GM19372 (cell line): ENCODE data around the gene ADNP.
"Not testable (repeated sequence)": the region's sequence is repeated elsewhere in the genome, so short reads cannot be mapped to it uniquely, and the experiment has no call there.

ENCODE experiments used
- ATAC-seq: cut with Tn5 transposase; IDR thresholded peaks from one replicate; pipeline ENCODE4 v1.9.1; 2021; ENCODE audit warnings: mild to moderate bottlenecking, low read depth, moderate library complexity; ENCODE audit not compliant: unreplicated experiment

Gene ADNP

GRCh38 chr20:50904067-50904570 lies 27.1 kb downstream of the ADNP start:
- no peak for ATAC-seq

GRCh38 chr20:50903353-50904051 lies 27.7 kb downstream of the ADNP start:
- no peak for ATAC-seq

- no peak for ATAC-seq
These were observed 29.9 kb downstream of the ADNP start for GRCh38 chr20:50901301-50901700.

- no peak for ATAC-seq
These were observed 31.0 kb downstream of the ADNP start for GRCh38 chr20:50900261-50900660.

GRCh38 chr20:50898475-50898874 lies 32.8 kb downstream of the ADNP start:
- ATAC-seq: no peak

DNA sequence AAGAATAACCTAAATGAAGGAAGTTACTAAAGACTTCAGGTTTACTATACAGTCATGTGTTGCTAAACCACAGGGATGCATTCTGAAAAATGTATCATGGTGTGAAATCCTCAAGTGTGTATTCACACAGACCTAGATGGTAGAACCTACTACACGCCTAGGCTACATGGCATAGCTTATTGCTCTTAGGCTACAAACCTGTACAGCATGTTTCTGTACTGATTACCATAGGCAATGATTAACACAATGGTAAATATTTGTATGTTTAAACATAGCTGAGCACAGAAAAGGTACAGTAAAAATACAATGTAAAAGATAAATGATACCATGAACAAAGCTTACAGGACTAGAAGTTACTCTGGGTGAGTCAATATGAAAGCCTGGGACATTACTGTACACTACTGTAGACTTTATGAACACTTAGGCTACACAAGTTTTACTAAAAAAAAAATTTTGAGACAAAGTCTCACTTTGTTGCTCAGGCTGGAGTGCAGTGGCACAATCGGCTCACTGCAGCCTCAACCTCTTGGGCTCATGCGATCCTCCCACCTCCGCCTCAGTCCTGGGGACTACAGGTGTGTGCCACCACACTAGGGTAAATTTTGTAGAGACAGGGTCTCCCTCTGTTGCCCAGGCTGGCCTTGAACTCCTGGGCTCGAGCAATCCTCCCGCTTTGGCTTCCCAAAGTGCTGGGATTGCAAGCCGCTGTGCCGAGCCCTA lies 36.0 kb downstream of the ADNP start:
- no peak for ATAC-seq

DNA sequence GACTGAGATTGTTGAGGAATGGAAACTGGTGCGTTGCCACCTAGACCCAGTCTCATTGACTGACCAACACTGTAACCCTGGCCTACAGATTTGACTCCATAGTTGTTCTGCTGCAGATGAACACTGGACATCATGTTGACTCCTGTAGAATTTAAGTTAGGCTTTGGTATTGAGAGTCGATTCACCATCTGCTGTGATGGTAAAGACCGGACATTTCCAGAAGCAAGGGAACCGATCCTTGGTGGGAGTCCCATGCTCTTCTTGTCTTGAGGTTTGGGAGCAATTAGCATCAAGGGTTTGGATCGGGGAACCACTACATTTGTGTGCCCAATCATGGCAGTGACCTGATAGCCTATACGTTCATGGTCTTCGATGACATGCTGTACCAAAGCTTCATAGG lies 37.6 kb downstream of the ADNP start:
- ATAC-seq: no peak

GRCh38 chr20:50892394-50892793 lies 38.8 kb downstream of the ADNP start:
- ATAC-seq: no peak

DNA sequence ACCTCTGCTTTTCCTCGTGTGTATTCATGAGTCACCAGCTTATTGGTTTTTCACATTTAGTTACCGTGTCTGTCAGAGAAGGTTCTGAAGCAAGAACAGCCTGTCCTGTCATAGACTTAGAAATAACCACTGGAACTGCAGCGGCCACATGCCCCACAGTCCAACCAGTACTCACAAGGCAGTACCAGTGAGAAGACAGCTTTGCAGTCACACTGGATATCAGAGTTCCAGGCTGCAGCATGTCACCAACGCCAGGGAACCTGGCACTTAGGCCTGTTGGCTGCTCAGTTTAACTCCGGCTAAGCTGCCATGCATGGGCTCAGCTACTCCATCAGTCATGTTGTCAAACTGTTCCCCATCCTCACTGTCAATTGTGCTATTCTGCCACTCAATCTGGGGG lies 40.1 kb downstream of the ADNP start:
- ATAC-seq: no peak

- no peak for ATAC-seq
These were observed 43.7 kb downstream of the ADNP start for GRCh38 chr20:50887576-50887975.

- no peak for ATAC-seq
These were observed 45.0 kb downstream of the ADNP start for GRCh38 chr20:50886184-50886790.

GRCh38 chr20:50885781-50886180 lies 45.5 kb downstream of the ADNP start:
- no peak for ATAC-seq

GRCh38 chr20:50885068-50885467 lies 46.2 kb downstream of the ADNP start:
- no peak for ATAC-seq

DNA sequence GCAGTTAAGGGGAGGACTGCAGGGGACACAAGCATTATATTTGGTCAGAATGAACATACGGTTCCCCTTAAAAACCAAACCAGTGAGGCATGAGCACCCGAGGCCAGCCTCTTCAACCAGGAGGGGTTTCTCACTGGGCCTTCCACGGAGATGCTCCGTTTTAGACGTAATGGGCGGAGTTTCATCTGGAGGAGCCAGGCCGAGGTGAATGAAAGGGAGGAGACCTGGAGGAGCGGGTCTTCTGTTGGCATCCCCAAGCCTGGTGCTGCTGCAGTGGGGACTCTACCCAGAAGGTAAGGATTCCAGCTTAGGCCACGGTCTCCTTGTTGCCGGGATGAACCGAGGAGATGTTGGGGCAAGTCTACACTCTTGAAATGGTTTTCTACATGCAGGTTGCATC lies 47.4 kb downstream of the ADNP start:
- ATAC-seq: no peak

DNA sequence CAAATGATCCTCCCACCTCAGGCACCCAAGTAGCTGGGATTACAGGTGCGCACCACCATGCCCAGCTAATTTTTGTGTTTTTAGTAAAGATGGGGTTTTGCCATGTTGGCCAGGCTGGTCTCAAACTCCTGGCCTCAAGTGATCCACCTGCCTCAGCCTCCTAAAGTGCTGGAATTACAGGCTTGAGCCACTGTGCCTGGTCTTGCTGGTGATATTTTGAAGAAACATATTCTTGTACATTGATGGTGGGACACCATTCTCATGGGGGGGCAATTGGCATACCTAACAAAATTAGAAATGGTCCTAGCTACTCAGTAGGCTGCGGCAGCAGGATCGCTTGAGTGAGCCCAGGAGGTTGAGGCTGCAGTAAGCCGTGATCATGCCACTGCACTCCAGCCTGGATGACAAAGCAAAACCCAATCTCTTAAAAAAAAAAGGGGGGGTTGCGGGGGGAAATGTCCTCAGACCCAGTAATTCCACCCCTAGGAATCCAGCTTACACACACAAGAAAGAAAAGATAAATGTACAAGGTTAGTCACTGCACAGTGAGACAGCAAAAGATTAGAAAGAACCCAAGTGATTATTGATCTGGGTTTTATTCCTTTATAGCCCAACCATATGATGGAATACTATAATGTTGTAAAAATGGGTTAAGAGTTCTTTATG lies 49.3 kb downstream of the ADNP start:
- not testable (repeated sequence) for ATAC-seq

GRCh38 chr20:50879649-50880550 lies 51.3 kb downstream of the ADNP start:
- ATAC-seq: no peak

DNA sequence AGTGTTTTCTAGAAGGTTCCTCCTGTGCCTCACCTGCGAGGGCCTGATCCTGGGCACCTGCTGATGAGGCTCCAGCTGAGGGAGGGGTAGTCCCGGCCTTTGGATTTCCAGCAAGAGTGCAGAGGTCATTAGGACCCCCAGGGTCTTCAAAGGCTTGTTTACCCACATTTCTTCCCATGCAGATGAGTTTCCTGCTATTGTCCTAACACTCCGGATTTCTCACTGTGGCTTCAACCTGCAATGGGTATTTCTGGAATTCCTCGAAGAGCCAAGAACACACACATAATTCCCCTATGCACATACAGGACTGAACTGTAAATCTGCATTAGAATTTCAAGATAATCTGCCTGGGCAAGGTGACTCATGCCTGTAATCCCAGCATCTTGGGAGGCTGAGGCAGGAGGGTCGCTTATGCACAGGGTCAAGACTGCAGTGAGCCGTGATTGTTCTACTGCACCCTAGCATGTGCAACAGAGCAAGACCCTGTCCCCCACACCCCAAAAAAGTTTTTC lies 53.9 kb downstream of the ADNP start:
- ATAC-seq: no peak

DNA sequence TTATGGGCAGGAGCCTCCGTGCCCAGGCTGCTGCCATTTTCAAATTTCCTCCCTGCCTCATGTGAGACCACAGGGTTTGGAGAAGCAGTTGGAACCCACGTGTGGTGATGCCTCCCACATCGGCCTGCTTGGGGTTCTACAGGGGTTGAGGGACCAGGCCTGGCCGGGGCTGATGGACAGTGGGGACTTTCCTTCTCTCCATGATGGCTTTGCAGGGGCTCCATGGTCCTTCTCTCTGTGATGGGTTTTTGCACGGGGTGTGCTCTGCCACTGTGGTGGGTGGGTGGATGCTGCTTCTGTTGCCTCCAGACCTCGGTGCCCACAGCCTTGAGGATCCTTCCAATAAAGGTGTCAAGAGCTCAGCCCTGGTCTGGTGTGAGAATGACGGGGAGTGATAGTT lies 54.4 kb downstream of the ADNP start:
- ATAC-seq: no peak

GRCh38 chr20:50876063-50876685 lies 55.1 kb downstream of the ADNP start:
- no peak for ATAC-seq
